ENCODE results near the gene TBC1D25.

DNA sequence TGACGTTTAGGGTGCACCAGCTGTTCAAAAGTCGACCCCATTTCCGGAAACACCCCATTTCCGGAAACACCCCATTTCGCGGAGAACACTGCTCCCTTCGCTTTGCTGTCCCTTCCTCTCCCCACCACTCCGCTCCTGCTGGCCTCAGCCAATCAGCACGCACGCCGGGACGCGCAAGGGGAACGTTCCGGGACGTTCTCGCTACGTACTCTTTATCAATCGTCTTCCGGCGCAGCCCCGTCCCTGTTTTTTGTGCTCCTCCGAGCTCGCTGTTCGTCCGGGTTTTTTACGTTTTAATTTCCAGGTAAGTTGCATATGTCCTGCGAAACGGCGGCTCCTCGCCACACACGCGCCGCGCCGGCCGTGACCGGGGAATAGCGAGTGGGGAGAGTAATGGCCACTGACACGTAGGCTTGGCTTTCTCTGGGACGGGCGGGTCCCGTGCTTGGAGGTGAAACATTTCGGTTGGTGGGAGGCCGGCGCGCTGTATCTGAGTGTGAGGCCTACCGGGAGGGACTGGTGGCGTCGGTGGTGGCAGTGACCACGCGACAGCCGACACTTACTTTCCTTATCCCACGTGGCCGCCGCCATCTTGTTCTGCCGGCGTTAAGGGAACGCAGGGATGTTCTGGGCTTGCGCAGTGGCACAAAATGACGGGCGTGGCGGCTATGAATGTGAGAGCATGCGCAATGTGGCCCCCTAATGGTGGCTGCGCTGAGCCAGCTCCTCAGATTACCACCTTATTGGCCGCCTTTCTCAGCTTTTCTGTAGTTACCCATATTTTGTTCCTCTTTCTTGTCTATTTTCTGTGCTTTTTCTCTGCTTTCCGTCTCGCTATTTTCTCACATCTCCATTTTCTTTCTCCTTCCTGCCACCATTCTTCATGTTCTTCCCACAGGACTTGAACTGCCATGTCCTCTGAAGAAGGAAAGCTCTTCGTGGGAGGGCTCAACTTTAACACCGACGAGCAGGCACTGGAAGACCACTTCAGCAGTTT, 35.1 kb downstream of the TBC1D25 start, which contains the start of gene RBM3:
- TF ChIP-seq POLR2A (IDR thresholded peaks at IDR 0.05) (peak; percentile 91), POLR2AphosphoS5 (IDR thresholded peaks at IDR 0.05) (peak; percentile 85 to 94 (median 94)), EP300 (IDR thresholded peaks at IDR 0.05; ENCODE audit: low read depth) (peak; percentile 1)
- TF ChIP-seq, protein P1, sequence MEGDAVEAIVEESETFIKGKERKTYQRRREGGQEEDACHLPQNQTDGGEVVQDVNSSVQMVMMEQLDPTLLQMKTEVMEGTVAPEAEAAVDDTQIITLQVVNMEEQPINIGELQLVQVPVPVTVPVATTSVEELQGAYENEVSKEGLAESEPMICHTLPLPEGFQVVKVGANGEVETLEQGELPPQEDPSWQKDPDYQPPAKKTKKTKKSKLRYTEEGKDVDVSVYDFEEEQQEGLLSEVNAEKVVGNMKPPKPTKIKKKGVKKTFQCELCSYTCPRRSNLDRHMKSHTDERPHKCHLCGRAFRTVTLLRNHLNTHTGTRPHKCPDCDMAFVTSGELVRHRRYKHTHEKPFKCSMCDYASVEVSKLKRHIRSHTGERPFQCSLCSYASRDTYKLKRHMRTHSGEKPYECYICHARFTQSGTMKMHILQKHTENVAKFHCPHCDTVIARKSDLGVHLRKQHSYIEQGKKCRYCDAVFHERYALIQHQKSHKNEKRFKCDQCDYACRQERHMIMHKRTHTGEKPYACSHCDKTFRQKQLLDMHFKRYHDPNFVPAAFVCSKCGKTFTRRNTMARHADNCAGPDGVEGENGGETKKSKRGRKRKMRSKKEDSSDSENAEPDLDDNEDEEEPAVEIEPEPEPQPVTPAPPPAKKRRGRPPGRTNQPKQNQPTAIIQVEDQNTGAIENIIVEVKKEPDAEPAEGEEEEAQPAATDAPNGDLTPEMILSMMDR (IDR thresholded peaks at IDR 0.05): peak; percentile 37 to 64 (median 42)

Measured in transverse colon (tissue), 4 donors.